Peyer's patch (tissue), 4 donors: Measurements from ENCODE around the gene TMEM119. TPM values are rescaled to one million over a fixed set of nuclear protein-coding genes. Genes with fewer than 3 reads are reported as not detected.

Experiments used
- DNase-seq, 3 donors: peaks; one replicate each; pipeline ENCODE4 v3.0.0-alpha.2; 2017 to 2019
- H3K27ac ChIP-seq, 4 donors: fragments of 200-600 bp; sonication (generic); one replicate each; pipeline ENCODE4 v1.5.1; 2016 to 2019
- H3K27me3 ChIP-seq, 2 donors: fragments of 200-600 bp; sonication (generic); one replicate each; pipeline ENCODE4 v1.5.1; 2019
- H3K36me3 ChIP-seq, 3 donors: fragments of 200-600 bp; sonication (generic); one replicate each; pipeline ENCODE4 v1.5.1; 2016 to 2019
- H3K4me1 ChIP-seq, 4 donors: fragments of 200-600 bp; sonication (generic); one replicate each; pipeline ENCODE4 v1.5.1; 2016 to 2019
- H3K4me3 ChIP-seq, 4 donors: fragments of 200-600 bp; sonication (generic); 1 replicate in 3 of 4; 2 replicates in 1 of 4; pipeline ENCODE4 v1.5.1; 2016 to 2019; ENCODE audit warnings: mild to moderate bottlenecking in 1 of 4
- H3K9me3 ChIP-seq, 4 donors: fragments of 200-600 bp; sonication (generic); one replicate each; pipeline ENCODE4 v1.5.1; 2016 to 2019; ENCODE audit warnings: mild to moderate bottlenecking in 1 of 4
- CTCF ChIP-seq, 6 experiments: fragments of 450-650 bp in 4 of 6; fragments of 200-600 bp in 2 of 6; sonication (generic) in 1 of 6; IDR thresholded peaks; one replicate each; pipeline ENCODE4 v1.5.1; 2017 to 2019; ENCODE audit warnings: antibody characterized with exemption in 6 of 6, mild to moderate bottlenecking in 3 of 6, moderate library complexity in 1 of 6
- POLR2A ChIP-seq, 2 donors: fragments of 450-650 bp; IDR thresholded peaks; one replicate each; pipeline ENCODE4 v1.5.1; 2017; ENCODE audit warnings: antibody characterized with exemption in 2 of 2, mild to moderate bottlenecking in 2 of 2, moderate library complexity in 2 of 2
- total RNA-seq, 4 donors: library from RNA; depleted of rRNA; stranded (reverse); fragments of >200 nt; gene quantifications; one replicate each; pipeline ENCODE4 v1.1.0, GENCODE V29; 2016

TMEM119 gene, protein sequence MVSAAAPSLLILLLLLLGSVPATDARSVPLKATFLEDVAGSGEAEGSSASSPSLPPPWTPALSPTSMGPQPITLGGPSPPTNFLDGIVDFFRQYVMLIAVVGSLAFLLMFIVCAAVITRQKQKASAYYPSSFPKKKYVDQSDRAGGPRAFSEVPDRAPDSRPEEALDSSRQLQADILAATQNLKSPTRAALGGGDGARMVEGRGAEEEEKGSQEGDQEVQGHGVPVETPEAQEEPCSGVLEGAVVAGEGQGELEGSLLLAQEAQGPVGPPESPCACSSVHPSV
- 10 to 100 TPM in 1 of 4 donors, 1 to 10 TPM in 3; 1.8 to 17.3 (median 3.4) TPM for total RNA-seq

DNA sequence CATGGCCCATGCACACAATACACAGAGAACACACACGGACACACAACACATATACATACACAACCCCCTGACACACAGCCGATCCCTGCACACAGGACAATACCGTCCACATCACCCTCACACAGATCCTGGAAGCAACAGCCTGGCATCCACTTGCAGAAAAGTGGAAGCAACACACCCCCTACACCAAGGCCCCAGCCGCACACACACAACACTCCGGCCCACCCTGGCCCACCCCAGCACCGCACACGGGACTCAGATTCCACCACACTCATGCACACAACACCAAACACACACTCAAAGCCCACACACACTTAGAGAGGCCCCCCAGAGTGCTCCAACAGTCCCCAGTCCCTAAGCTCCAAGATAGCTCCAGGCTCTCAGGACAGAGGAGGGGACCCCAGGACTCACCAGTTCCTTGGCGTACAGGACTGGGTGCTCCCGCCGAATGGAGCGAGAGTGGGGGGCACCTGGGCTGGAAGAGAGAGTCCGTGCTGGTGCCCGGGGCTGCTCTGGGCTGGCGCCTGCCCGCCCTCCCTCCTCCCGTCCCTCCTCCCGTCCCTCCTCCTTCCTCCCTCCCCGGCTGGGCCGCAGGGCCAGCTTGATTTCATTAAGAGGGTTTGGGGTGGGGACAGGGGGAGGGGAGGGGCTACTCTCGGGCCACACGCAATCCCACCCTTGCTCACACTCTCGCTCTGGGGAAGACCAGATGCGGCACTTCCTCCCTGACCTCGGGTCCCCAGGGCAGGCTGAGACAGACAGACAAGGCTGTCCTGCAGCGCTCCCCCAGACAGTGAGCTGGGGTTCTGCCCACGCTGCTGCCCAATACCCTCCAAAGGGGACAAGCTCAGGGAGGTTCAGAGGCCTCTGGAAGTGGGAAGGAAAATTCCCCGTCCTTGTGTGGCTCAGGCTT, at the start of gene TMEM119:
Gene TMEM119 (minus strand): TSS at position 526 of the 913 bp plus-strand sequence. CDS start 5,701 bp downstream, outside the sequence.
- Histone ChIP-seq H3K4me3 (peak within 1 kb of the TSS; percentile 7 to 40 (median 14)), H3K9me3 (no peaks in the 10 kb centered on the region), H3K27ac (peak within 1 kb of the TSS in 3 of 4 donors; percentile 50 to 58 (median 51)), H3K4me1 (no peaks in the 10 kb centered on the region), H3K27me3 (no peaks in the 10 kb centered on the region), H3K36me3 (no peaks in the 10 kb centered on the region)
- DNase-seq: no peak
- no peak for TF ChIP-seq CTCF (IDR thresholded peaks at IDR 0.05)
- TF ChIP-seq POLR2A (IDR thresholded peaks at IDR 0.05): no peak

GRCh38 chr12:108646600-108647579, 49.0 kb upstream of the TMEM119 start:
- Histone ChIP-seq H3K4me3 (no peak overlapping the region), H3K4me1 (peaks cover 0 to 3% (median 0%) of the 10 kb centered on the region in 4 donors), H3K36me3 (peaks cover 0 to 66% (median 0%) of the 10 kb centered on the region in 3 donors), H3K27me3 (no peaks in the 10 kb centered on the region), H3K27ac (no peak overlapping the region), H3K9me3 (no peaks in the 10 kb centered on the region)
- DNase-seq: no peak
- peak in 1 of 6 experiments; percentile 2 for TF ChIP-seq CTCF (IDR thresholded peaks at IDR 0.05)
- no peak for TF ChIP-seq POLR2A (IDR thresholded peaks at IDR 0.05)

- Histone ChIP-seq H3K4me3 (no peak overlapping the region), H3K36me3 (peaks cover 0 to 56% (median 0%) of the 10 kb centered on the region in 3 donors), H3K27me3 (no peaks in the 10 kb centered on the region), H3K4me1 (peaks cover 0 to 3% (median 0%) of the 10 kb centered on the region in 4 donors), H3K9me3 (no peaks in the 10 kb centered on the region), H3K27ac (no peak overlapping the region)
- DNase-seq: no peak
- TF ChIP-seq CTCF (IDR thresholded peaks at IDR 0.05) (no peak), POLR2A (IDR thresholded peaks at IDR 0.05) (no peak)
Observed at GRCh38 chr12:108645686-108646599, 48.1 kb upstream of the TMEM119 start.

DNA sequence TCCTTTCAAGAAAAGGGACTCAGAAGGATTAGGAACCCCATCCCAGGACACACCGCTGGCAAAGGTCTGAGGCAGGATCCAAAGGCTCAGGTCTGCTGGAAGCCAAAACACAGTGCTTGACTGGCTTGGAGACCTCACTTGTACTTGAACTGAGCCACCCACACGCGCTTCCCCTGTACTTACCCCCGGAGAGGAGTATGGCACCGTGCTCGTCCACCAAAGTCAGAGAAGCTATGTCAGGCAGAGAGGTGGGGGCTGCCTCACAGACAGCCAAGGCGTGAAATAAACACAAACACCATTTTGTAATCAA, 46.9 kb upstream of the TMEM119 start:
- no peaks in the 10 kb centered on the region for H3K9me3 ChIP-seq
- H3K27ac ChIP-seq: no peak overlapping the region
- no peak for DNase-seq
- peaks cover 0 to 3% (median 0%) of the 10 kb centered on the region in 4 donors for H3K4me1 ChIP-seq
- no peaks in the 10 kb centered on the region for H3K27me3 ChIP-seq
- peaks cover 0 to 48% (median 0%) of the 10 kb centered on the region in 3 donors for H3K36me3 ChIP-seq
- TF ChIP-seq POLR2A (IDR thresholded peaks at IDR 0.05) (no peak), CTCF (IDR thresholded peaks at IDR 0.05) (no peak)
- no peak overlapping the region for H3K4me3 ChIP-seq
